Measurements from ENCODE around the gene SNRPB.
A peak's percentile ranks its signal among the peaks of the same experiment; 100 is the strongest.

SNRPB gene

DNA sequence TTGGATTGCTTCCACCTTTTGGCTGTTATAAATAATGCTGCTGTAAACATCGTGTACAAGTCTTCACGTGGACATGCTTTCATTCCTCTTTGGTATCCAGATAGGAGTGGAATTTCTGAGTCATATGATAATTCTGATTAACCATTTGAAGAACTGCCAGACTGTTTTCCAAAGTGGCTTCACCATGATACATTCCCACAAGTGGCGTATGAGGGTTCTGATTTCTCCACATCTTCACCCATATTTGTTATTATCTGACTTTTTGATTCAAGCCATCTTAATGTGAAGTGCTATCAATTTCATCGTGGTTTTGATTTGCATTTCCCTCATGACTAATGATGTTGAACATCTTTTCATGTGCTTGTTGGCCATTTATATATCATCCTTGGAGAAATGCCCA, 2.9 kb upstream of the SNRPB start:
- no peak overlapping the region for H3K4me3 ChIP-seq (ENCODE audit: low read depth, low read length)
- TF ChIP-seq, protein P1, sequence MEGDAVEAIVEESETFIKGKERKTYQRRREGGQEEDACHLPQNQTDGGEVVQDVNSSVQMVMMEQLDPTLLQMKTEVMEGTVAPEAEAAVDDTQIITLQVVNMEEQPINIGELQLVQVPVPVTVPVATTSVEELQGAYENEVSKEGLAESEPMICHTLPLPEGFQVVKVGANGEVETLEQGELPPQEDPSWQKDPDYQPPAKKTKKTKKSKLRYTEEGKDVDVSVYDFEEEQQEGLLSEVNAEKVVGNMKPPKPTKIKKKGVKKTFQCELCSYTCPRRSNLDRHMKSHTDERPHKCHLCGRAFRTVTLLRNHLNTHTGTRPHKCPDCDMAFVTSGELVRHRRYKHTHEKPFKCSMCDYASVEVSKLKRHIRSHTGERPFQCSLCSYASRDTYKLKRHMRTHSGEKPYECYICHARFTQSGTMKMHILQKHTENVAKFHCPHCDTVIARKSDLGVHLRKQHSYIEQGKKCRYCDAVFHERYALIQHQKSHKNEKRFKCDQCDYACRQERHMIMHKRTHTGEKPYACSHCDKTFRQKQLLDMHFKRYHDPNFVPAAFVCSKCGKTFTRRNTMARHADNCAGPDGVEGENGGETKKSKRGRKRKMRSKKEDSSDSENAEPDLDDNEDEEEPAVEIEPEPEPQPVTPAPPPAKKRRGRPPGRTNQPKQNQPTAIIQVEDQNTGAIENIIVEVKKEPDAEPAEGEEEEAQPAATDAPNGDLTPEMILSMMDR (IDR thresholded peaks at IDR 0.05; ENCODE audit: low read depth, low read length, missing control alignments), result no peak
- DNase-seq (ENCODE audit: low read depth), result no peak

DNA sequence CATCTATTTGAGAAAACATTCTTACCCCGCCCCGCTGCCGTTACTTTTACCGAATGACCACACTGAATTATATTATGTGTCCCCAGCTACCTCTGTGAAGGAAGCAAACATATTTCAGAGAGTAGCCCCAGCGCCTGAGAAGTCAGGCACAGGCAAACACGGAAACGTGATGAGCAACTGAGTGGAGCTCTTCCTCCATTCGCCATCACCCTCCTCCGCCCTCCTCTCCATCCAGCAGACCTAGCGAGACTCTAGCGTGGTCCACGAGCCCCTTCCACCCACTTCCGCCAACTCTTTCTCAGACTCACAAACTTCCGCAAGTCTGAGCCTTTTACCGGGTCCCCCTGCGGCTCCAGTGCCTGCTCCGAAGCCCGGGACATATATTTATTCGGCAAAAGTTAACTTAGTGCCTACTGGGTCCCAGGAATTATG, 582 bp downstream of the SNRPB start:
- TF ChIP-seq, protein P1 (IDR thresholded peaks at IDR 0.05; ENCODE audit: low read depth, low read length, missing control alignments), result no peak
- peak; percentile 38 for DNase-seq (ENCODE audit: low read depth)
- peak overlapping the region; percentile 79 for H3K4me3 ChIP-seq (ENCODE audit: low read depth, low read length)

DNA sequence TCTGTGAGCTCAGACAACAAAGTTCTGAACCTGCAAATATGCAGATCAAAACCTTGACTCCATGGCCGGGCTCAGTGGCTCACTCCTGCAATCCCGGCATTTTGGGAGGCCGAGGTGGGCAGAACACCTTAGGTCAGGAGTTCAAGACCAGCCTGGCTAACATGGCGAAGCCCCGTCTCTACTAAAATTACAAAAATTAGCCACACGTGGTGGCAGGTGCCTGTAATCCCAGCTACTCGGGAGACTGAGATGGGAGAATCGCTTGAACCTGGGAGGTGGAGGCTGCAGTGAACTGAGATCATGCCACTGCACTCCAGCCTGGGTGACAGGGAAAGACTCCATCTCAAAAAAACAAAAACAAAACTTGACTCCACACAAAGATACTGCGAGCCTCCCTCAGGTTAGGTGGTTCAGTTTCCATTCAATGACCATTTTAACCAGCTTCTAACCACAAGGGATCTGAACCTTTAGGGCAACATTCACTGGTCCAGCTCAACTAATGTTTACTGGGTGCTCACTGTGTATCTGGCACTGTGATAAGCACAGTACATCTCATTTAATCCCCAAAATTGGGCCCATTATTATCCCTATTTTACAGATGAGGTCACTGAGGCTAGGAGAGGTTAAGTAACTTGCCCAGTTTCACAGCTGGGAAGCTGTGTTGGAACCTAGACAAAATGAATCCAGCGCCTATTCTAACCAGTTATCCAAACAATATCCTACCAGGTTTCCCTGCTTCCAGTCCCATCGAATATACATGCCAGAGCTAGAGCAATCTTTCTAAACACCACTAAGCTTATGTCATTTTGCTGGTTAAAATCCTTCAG, 1.8 kb downstream of the SNRPB start:
- TF ChIP-seq, protein P1 (IDR thresholded peaks at IDR 0.05; ENCODE audit: low read depth, low read length, missing control alignments), result no peak
- no peak for DNase-seq (ENCODE audit: low read depth)
- H3K4me3 ChIP-seq (ENCODE audit: low read depth, low read length), result peak overlapping the region; percentile 79

DNA sequence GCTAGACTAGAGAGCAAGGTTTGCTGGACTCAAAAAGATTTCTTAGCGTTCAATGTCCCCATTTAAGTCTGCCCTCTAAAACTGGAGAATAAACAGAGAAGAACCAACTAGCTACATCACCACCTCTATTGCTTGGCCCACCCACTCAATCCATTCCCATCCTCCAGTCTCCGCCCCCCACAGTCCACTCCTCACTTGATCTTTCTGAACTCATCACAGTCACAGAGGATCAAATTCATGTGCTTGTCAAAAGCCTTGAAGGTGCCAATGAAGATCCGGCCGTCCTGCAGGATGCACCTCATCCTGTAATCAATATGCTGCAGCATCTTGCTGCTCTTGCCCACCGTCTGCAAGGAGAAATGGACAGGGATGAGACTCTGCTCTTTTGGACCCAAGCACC, 3.2 kb downstream of the SNRPB start:
- H3K4me3 ChIP-seq (ENCODE audit: low read depth, low read length), result no peak overlapping the region
- no peak for DNase-seq (ENCODE audit: low read depth)
- TF ChIP-seq, protein P1 (IDR thresholded peaks at IDR 0.05; ENCODE audit: low read depth, low read length, missing control alignments), result no peak

DNA sequence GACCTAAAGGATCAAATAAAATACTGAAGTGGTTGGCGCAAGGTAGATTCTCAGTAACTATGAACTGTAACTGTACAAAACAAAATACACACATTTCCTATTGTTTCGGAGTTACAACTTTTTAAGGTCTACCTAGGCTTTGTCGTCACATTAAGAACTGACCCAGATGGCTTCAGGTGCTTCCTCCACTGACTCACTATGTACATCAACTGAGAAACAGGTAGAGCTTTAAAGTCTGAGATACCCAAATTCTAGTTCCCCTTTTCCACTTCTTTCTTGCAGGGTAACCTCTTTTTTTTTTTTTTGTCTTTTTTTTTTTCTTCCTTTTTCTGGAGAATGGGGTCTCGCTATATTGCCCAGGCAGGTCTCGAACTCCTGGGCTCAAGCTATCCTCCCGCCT, 5.5 kb downstream of the SNRPB start:
- no peak overlapping the region for H3K4me3 ChIP-seq (ENCODE audit: low read depth, low read length)
- TF ChIP-seq, protein P1 (IDR thresholded peaks at IDR 0.05; ENCODE audit: low read depth, low read length, missing control alignments), result no peak
- no peak for DNase-seq (ENCODE audit: low read depth)

DNA sequence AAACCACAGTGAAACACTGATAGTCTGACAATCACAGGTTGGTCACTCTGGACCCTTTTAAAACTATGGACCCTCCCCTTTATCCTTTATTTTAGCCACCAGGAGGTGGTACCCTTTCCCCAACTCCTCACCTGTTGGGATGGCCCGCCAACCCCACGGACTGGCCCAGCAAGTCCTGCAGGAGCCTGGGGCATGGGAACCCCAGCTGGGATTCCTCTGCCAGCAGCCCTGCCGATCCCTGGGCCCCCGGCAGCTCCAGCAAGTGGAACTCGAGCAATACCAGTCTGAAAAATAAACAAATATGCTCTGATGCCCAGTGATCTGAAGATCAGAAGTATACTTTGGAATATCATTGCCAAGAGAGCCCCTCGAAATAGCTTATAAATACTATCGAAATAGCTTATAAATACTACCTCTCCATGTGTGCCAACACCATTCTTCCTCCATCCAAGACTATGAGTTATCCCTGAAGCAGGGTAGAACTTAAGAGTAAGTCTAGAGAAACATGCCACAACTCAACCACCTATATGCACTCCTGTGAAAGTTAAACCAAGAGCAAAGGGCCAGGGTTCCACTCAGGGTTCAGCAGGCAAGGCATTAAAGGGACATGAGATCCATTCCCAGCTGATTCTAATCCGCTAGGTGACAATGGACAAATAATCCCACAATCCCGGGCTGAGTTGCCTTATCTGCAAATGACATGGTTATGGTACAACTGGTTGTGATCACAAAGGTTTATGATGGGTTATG, 6.8 kb downstream of the SNRPB start:
- TF ChIP-seq, protein P1 (IDR thresholded peaks at IDR 0.05; ENCODE audit: low read depth, low read length, missing control alignments), result no peak

More for the DNA sequence above, 6.8 kb downstream of the SNRPB start:
- H3K4me3 ChIP-seq (ENCODE audit: low read depth, low read length), result no peak overlapping the region
- DNase-seq (ENCODE audit: low read depth), result no peak

Data from GM12864 (cell line).